ENCODE data around the gene ZNF532.

The ZNF532 gene

GRCh38 chr18:59026364-59026763 is 161.7 kb downstream of the ZNF532 start (continued):
- TF ChIP-seq ZNF70 (CRISPR knock-in tag; IDR thresholded peaks at IDR 0.05) (no peak), RARB (CRISPR knock-in tag; IDR thresholded peaks at IDR 0.05) (no peak), ZNF565 (CRISPR knock-in tag; conservative IDR thresholded peaks at IDR 0.05; ENCODE audit: low read depth) (no peak), TCF4 (CRISPR knock-in tag; IDR thresholded peaks at IDR 0.05; ENCODE audit: borderline replicate concordance) (no peak)

GRCh38 chr18:59026831-59027410 is 162.2 kb downstream of the ZNF532 start:
- TF ChIP-seq TSHZ2 (CRISPR knock-in tag; IDR thresholded peaks at IDR 0.05) (no peak), ZFP30 (CRISPR knock-in tag; IDR thresholded peaks at IDR 0.05) (no peak), ZNF565 (CRISPR knock-in tag; conservative IDR thresholded peaks at IDR 0.05; ENCODE audit: low read depth) (no peak), TOX (CRISPR knock-in tag; IDR thresholded peaks at IDR 0.05; ENCODE audit: borderline replicate concordance) (no peak), GLIS3 (CRISPR knock-in tag; IDR thresholded peaks at IDR 0.05) (no peak), ARNTL (CRISPR knock-in tag; IDR thresholded peaks at IDR 0.05; ENCODE audit: borderline replicate concordance, low read depth) (no peak), ZFP3 (CRISPR knock-in tag; IDR thresholded peaks at IDR 0.05) (no peak), RARB (CRISPR knock-in tag; IDR thresholded peaks at IDR 0.05) (no peak), TCF4 (CRISPR knock-in tag; IDR thresholded peaks at IDR 0.05; ENCODE audit: borderline replicate concordance) (no peak), ZNF70 (CRISPR knock-in tag; IDR thresholded peaks at IDR 0.05) (no peak), ESRRG (CRISPR knock-in tag; IDR thresholded peaks at IDR 0.05) (no peak), ISL1 (CRISPR knock-in tag; IDR thresholded peaks at IDR 0.05) (no peak), OSR1 (CRISPR knock-in tag; IDR thresholded peaks at IDR 0.05) (no peak), CSRNP3 (CRISPR knock-in tag; IDR thresholded peaks at IDR 0.05) (no peak), SNAI2 (CRISPR knock-in tag; IDR thresholded peaks at IDR 0.05) (no peak), ZNF8 (CRISPR knock-in tag; IDR thresholded peaks at IDR 0.05) (no peak)
- TF ChIP-seq, protein P1, sequence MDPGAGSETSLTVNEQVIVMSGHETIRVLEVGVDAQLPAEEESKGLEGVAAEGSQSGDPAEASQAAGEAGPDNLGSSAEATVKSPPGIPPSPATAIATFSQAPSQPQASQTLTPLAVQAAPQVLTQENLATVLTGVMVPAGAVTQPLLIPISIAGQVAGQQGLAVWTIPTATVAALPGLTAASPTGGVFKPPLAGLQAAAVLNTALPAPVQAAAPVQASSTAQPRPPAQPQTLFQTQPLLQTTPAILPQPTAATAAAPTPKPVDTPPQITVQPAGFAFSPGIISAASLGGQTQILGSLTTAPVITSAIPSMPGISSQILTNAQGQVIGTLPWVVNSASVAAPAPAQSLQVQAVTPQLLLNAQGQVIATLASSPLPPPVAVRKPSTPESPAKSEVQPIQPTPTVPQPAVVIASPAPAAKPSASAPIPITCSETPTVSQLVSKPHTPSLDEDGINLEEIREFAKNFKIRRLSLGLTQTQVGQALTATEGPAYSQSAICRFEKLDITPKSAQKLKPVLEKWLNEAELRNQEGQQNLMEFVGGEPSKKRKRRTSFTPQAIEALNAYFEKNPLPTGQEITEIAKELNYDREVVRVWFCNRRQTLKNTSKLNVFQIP (CRISPR knock-in tag; IDR thresholded peaks at IDR 0.05; ENCODE audit: borderline replicate concordance, low read depth): no peak
- TF ChIP-seq, protein P2, sequence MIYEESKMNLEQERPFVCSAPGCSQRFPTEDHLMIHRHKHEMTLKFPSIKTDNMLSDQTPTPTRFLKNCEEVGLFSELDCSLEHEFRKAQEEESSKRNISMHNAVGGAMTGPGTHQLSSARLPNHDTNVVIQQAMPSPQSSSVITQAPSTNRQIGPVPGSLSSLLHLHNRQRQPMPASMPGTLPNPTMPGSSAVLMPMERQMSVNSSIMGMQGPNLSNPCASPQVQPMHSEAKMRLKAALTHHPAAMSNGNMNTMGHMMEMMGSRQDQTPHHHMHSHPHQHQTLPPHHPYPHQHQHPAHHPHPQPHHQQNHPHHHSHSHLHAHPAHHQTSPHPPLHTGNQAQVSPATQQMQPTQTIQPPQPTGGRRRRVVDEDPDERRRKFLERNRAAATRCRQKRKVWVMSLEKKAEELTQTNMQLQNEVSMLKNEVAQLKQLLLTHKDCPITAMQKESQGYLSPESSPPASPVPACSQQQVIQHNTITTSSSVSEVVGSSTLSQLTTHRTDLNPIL (CRISPR knock-in tag; IDR thresholded peaks at IDR 0.05; ENCODE audit: low read depth): no peak
- TF ChIP-seq, protein P3, sequence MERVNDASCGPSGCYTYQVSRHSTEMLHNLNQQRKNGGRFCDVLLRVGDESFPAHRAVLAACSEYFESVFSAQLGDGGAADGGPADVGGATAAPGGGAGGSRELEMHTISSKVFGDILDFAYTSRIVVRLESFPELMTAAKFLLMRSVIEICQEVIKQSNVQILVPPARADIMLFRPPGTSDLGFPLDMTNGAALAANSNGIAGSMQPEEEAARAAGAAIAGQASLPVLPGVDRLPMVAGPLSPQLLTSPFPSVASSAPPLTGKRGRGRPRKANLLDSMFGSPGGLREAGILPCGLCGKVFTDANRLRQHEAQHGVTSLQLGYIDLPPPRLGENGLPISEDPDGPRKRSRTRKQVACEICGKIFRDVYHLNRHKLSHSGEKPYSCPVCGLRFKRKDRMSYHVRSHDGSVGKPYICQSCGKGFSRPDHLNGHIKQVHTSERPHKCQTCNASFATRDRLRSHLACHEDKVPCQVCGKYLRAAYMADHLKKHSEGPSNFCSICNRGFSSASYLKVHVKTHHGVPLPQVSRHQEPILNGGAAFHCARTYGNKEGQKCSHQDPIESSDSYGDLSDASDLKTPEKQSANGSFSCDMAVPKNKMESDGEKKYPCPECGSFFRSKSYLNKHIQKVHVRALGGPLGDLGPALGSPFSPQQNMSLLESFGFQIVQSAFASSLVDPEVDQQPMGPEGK (CRISPR knock-in tag; IDR thresholded peaks at IDR 0.05; ENCODE audit: borderline replicate concordance): no peak
- no peak for ATAC-seq

GRCh38 chr18:59029663-59030429 is 165.2 kb downstream of the ZNF532 start:
- TF ChIP-seq ESRRG (CRISPR knock-in tag; IDR thresholded peaks at IDR 0.05): no peak
- TF ChIP-seq, protein P2 (CRISPR knock-in tag; IDR thresholded peaks at IDR 0.05; ENCODE audit: low read depth): no peak
- no peak for TF ChIP-seq TOX (CRISPR knock-in tag; IDR thresholded peaks at IDR 0.05; ENCODE audit: borderline replicate concordance)
- no peak for TF ChIP-seq OSR1 (CRISPR knock-in tag; IDR thresholded peaks at IDR 0.05)
- TF ChIP-seq CSDC2 (CRISPR knock-in tag; IDR thresholded peaks at IDR 0.05): no peak
- no peak for TF ChIP-seq ZNF565 (CRISPR knock-in tag; conservative IDR thresholded peaks at IDR 0.05; ENCODE audit: low read depth)
- ATAC-seq: no peak

All from SK-N-SH treated with all-trans-retinoic acid at 6 μM for 48 hours (cell line).